Sigmoid colon (tissue), 4 donors: Measurements from ENCODE around the gene NFIA.

ENCODE experiments used
- POLR2A ChIP-seq, 2 donors: fragments of 450-650 bp; IDR thresholded peaks; one replicate each; pipeline ENCODE4 v1.6.1; 2016; ENCODE audit warnings: antibody characterized with exemption in 2 of 2, mild to moderate bottlenecking in 2 of 2, moderate library complexity in 2 of 2
- POLR2AphosphoS5 ChIP-seq, 4 donors: sonication (generic); formaldehyde crosslinking; IDR thresholded peaks; one replicate each; pipeline ENCODE4 v1.6.1; 2017; ENCODE audit warnings: antibody characterized with exemption in 4 of 4
- TF ChIP-seq, protein P1 (sequence below), 4 experiments: fragments of 450-650 bp in 3 of 4; fragments of 200-600 bp in 1 of 4; IDR thresholded peaks; one replicate each; pipeline ENCODE4 v1.5.1; 2016 to 2019; ENCODE audit warnings: antibody characterized with exemption in 4 of 4, mild to moderate bottlenecking in 3 of 4, moderate library complexity in 2 of 4

DNA sequence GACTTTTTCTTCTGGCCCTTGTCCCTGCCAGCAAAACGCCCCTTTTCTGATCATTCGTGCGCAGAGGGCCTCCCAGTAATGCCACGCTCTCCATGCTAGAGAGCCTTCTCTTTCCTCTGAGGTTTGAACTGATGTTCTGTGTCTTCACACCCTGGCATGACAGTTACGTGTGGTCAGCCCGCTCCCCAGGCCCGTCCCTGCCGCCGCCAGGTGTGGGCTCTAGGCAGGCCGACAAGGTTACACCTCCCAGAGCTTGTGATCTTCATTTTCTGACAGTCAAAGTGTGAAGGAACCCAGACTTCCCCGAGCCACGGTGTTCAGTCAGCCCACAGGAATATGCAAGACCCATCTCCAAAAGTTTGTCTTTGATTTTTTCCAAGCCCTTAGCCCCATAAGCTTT, 377.0 kb downstream of the NFIA start:
- TF ChIP-seq, protein P1, sequence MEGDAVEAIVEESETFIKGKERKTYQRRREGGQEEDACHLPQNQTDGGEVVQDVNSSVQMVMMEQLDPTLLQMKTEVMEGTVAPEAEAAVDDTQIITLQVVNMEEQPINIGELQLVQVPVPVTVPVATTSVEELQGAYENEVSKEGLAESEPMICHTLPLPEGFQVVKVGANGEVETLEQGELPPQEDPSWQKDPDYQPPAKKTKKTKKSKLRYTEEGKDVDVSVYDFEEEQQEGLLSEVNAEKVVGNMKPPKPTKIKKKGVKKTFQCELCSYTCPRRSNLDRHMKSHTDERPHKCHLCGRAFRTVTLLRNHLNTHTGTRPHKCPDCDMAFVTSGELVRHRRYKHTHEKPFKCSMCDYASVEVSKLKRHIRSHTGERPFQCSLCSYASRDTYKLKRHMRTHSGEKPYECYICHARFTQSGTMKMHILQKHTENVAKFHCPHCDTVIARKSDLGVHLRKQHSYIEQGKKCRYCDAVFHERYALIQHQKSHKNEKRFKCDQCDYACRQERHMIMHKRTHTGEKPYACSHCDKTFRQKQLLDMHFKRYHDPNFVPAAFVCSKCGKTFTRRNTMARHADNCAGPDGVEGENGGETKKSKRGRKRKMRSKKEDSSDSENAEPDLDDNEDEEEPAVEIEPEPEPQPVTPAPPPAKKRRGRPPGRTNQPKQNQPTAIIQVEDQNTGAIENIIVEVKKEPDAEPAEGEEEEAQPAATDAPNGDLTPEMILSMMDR (IDR thresholded peaks at IDR 0.05), result no peak
- TF ChIP-seq POLR2AphosphoS5 (IDR thresholded peaks at IDR 0.05) (no peak), POLR2A (IDR thresholded peaks at IDR 0.05) (no peak)
